SK-N-DZ (cell line): ENCODE data around the gene NDN.

Experiments
- DNase-seq: peaks from one replicate; pipeline ENCODE4 v3.0.0-alpha.2; 2015; ENCODE audit warnings: low spot score

Gene NDN

GRCh38 chr15:23642413-23643044 is 44.6 kb downstream of the NDN start:
- peak; percentile 59 for DNase-seq
